Body of pancreas (tissue), 4 donors: ENCODE measurements around the gene ZNF516. TPM values are rescaled to one million over a fixed set of nuclear protein-coding genes. Genes with fewer than 3 reads are reported as not detected.

Experiments used
- ATAC-seq: fragments of 150-250 bp; one replicate; pipeline ENCODE4 v1.9.1; 2016
- DNase-seq, 4 donors: peaks; one replicate each; pipeline ENCODE4 v3.0.0-alpha.2; 2019
- H3K27ac ChIP-seq, 4 donors: fragments of 200-600 bp; sonication (generic); 1 replicate in 3 of 4; 2 replicates in 1 of 4; pipeline versions ENCODE4 v1.5.1 to v1.6.1; 2016 to 2019; ENCODE audit warnings: mild to moderate bottlenecking in 1 of 4, mixed read lengths in 1 of 4, moderate library complexity in 1 of 4
- H3K27me3 ChIP-seq, 2 donors: fragments of 200-600 bp; sonication (generic); one replicate each; pipeline ENCODE4 v1.6.0; 2016; ENCODE audit warnings: mild to moderate bottlenecking in 1 of 2
- H3K36me3 ChIP-seq, 2 donors: fragments of 200-600 bp; sonication (generic); replicated peaks in 1 of 2; 2 replicates each; pipeline ENCODE4 v1.5.1; 2016; ENCODE audit warnings: low read depth in 2 of 2; ENCODE audit not compliant: insufficient read depth in 1 of 2
- H3K4me1 ChIP-seq: fragments of 200-600 bp; sonication (generic); one replicate; pipeline ENCODE4 v1.6.0; 2016
- H3K4me3 ChIP-seq, 2 donors: fragments of 200-600 bp; sonication (generic); 1 replicate in 1 of 2; 2 replicates in 1 of 2; pipeline ENCODE4 v1.5.1; 2016 to 2019
- H3K9me3 ChIP-seq, 3 donors: fragments of 200-600 bp; sonication (generic); 1 replicate in 2 of 3; 2 replicates in 1 of 3; pipeline ENCODE4 v1.5.1; 2016
- POLR2A ChIP-seq, 3 donors: fragments of 450-650 bp; IDR thresholded peaks; one replicate each; pipeline ENCODE4 v1.6.1; 2016; ENCODE audit warnings: antibody characterized with exemption in 3 of 3, mild to moderate bottlenecking in 2 of 3
- WGBS, 2 donors: methylation state at CpG; one replicate each; pipeline ENCODE4 v1.1.5; 2017; 5-methylcytosine and 5-hydroxymethylcytosine counted together
- intact Hi-C: fragments of 100-400 bp; cut with DNase I; formaldehyde crosslinking; loops from one replicate; pipeline ENCODE4 v1.15.1; 2023
- total RNA-seq, 2 donors: library from RNA; depleted of rRNA; stranded (reverse); fragments of >200 nt; gene quantifications; one replicate each; pipeline ENCODE4 v1.1.0, GENCODE V29; 2016
- TF ChIP-seq, protein P1 (sequence below), 7 experiments: fragments of 450-650 bp in 4 of 7; fragments of 200-600 bp in 3 of 7; sonication (generic) in 3 of 7; IDR thresholded peaks; one replicate each; pipeline ENCODE4 v1.5.1; 2016 to 2019; ENCODE audit warnings: antibody characterized with exemption in 7 of 7

Gene ZNF516
- total RNA-seq, 2 donors from 2014 or later, result 13.5 to 16.5 TPM

DNA sequence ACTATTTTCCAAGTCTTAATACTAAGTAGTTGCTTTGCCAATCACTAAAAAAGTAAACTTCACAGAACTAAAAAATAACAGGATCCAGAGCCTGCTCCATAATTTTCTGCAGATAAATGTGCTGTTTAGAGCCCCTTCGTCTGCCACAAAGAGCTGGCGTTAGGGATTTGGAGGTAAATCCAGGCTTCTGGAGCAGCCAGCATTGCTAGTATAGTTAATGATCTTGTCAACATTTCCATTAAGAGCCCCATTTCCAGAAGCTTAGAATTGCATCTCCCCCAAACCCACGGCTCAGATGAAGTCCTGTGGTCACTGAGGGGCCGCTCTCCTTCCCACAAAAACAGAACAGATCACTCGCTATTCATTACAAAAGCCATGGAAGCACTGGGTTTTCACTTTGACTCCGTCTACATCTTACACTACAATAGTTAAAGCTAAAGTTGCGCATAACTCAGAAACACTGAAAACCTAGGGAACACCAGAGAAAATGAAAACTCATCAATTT lies 41.9 kb downstream of the ZNF516 start:
- intact Hi-C loops, result no loop called here
- no peaks in the 10 kb centered on the region for H3K27me3 ChIP-seq
- H3K27ac ChIP-seq, result no peak overlapping the region
- H3K9me3 ChIP-seq, result no peaks in the 10 kb centered on the region
- TF ChIP-seq, protein P1, sequence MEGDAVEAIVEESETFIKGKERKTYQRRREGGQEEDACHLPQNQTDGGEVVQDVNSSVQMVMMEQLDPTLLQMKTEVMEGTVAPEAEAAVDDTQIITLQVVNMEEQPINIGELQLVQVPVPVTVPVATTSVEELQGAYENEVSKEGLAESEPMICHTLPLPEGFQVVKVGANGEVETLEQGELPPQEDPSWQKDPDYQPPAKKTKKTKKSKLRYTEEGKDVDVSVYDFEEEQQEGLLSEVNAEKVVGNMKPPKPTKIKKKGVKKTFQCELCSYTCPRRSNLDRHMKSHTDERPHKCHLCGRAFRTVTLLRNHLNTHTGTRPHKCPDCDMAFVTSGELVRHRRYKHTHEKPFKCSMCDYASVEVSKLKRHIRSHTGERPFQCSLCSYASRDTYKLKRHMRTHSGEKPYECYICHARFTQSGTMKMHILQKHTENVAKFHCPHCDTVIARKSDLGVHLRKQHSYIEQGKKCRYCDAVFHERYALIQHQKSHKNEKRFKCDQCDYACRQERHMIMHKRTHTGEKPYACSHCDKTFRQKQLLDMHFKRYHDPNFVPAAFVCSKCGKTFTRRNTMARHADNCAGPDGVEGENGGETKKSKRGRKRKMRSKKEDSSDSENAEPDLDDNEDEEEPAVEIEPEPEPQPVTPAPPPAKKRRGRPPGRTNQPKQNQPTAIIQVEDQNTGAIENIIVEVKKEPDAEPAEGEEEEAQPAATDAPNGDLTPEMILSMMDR (IDR thresholded peaks at IDR 0.05), result no peak
- no peak for TF ChIP-seq POLR2A (IDR thresholded peaks at IDR 0.05)
- DNase-seq (no peak), ATAC-seq (no peak)
- WGBS, 2 donors, result 84 to 93% methylated on average over 7 of the region's 7 CpGs
- peaks cover 48% of the 10 kb centered on the region for H3K4me1 ChIP-seq
- no peaks in the 10 kb centered on the region for H3K36me3 ChIP-seq
- H3K4me3 ChIP-seq, result no peak overlapping the region

DNA sequence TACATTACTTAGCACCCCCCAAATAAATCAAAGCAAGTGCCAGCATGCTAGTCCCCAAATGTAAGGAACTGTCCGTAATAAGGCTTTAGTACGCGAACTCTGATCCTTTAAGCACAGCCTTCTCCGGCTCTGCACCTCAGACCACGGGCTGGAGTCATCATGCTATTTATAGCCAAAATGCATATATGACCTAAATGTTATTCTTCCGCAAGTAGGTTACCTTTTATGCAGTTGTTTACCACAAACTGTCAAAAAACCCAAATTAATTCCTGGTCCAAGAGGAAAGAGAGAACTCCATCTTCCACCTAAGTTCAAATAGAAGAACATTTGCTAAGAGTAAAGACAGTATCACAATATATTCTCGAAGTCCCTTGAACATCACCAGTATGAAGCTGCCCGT lies 42.7 kb downstream of the ZNF516 start:
- DNase-seq, result peak in 2 of 4 donors; percentile 3 to 4
- peak overlapping the region in 1 of 4 donors; percentile 74 for H3K27ac ChIP-seq
- H3K4me3 ChIP-seq, result no peak overlapping the region
- intact Hi-C loops, result no loop called here
- ATAC-seq, result no peak
- TF ChIP-seq POLR2A (IDR thresholded peaks at IDR 0.05), result no peak
- TF ChIP-seq, protein P1 (IDR thresholded peaks at IDR 0.05), result no peak
- H3K27me3 ChIP-seq, result no peaks in the 10 kb centered on the region
- WGBS, 2 donors, result 76 to 91% methylated on average over 8 of the region's 8 CpGs
- H3K36me3 ChIP-seq, result no peaks in the 10 kb centered on the region
- no peaks in the 10 kb centered on the region for H3K9me3 ChIP-seq
- peaks cover 48% of the 10 kb centered on the region for H3K4me1 ChIP-seq

DNA sequence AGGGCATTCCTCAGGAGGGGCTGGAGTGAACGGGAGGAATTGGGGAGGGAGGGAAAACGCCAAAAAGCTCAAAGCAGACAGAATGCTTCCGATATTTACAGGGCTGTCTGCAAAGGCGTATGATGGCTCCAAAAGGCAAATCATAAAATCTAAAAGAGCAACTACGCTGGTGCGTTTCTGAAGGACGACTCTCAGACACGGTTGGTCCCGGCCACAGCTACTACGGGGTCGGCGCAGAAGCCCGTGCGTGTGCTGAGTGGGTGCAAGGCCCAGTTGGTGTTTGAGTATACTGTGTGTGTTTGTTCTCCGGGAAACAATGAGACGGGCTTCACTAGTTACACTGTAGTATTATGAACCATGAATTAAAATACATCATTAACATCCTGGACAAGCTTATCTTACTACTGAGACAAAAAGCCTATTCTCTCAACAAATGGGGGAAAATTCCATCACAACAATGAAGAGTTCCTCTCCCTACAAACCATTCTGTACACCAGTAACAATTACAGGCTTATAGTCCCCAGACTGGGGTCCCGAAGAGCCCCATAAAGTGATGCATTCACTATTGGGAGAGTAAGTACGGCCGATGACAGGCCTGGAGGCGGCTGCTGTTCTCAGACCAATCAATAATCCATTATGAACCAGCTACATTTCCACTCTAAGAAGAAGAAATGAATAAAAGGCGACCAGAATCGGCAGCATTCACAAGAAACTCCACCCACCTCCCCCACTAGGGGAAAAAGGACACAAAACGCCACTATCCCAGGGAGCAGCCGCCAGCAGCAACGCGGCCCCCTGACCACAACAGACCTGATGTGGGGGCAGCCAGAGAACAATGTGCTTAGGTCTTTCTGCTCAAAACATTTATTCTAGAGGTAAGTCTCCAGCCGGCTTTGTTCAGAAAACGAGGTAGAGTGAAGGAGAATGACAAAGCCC lies 43.4 kb downstream of the ZNF516 start:
- ATAC-seq, result peak; percentile 51
- no peak overlapping the region for H3K4me3 ChIP-seq
- DNase-seq, result peak in 1 of 4 donors; percentile 2
- H3K9me3 ChIP-seq, result no peaks in the 10 kb centered on the region
- peaks cover 48% of the 10 kb centered on the region for H3K4me1 ChIP-seq
- no peaks in the 10 kb centered on the region for H3K36me3 ChIP-seq
- peak overlapping the region; percentile 27 to 80 (median 75) for H3K27ac ChIP-seq
- 56 to 63% methylated on average over 28 of the region's 28 CpGs for WGBS, 2 donors
- no peaks in the 10 kb centered on the region for H3K27me3 ChIP-seq
- TF ChIP-seq, protein P1 (IDR thresholded peaks at IDR 0.05), result no peak
- peak in 1 of 3 donors; percentile 13 for TF ChIP-seq POLR2A (IDR thresholded peaks at IDR 0.05)
- intact Hi-C loops, result no loop called here

DNA sequence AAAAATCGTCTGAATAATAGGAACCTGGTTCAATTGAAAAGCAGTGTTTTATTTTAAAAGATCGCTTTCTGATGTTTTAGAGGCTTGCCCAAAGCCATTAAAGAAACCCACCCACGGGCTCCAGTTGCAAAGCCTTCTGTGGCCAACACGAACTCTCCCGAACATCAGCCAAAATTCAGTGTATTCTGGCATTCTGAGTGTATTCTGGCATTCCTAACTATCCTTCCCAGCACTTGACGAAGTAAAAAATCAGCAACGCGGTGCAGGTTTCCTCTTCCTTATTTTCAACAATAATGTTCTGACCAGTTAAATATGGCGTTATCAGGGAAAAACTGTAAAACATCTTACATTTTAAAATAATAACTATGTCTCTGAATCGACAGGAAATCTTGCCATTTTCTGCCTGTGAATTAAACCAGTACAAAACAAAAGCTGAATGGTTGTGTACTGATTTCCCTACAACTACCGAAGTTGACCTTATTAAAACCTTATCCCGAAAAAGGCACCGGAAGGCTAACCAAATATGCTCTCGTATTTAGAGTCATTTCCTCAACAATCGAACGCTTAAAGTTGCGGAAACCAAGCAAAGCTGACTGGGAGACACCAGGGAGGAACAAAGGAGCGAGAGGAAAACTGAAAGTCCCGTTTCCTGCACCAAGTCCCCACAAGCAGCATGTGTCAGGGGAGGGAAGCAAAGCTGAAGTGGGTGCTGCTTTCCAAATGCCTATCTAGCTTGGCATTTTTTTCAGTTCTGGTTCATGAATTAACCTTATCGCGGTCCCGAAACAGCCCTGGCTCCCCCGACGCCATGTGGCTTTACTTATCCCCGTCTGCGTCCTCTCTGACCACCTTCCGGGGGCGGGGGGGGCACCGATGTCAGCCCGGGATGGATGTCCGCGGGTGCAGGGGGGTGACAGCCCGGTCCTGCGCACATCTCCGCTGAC lies 44.3 kb downstream of the ZNF516 start:
- no peaks in the 10 kb centered on the region for H3K36me3 ChIP-seq
- no peak overlapping the region for H3K4me3 ChIP-seq
- intact Hi-C loops, result no loop called here
- peaks cover 55% of the 10 kb centered on the region for H3K4me1 ChIP-seq
- ATAC-seq (peak; percentile 54), DNase-seq (peak in 2 of 4 donors; percentile 7 to 32)
- TF ChIP-seq, protein P1 (IDR thresholded peaks at IDR 0.05), result no peak
- TF ChIP-seq POLR2A (IDR thresholded peaks at IDR 0.05), result peak in 2 of 3 donors; percentile 33 to 40
- H3K27me3 ChIP-seq, result no peaks in the 10 kb centered on the region
- 30 to 55% methylated on average over 35 of the region's 35 CpGs for WGBS, 2 donors
- peak overlapping the region; percentile 27 to 80 (median 75) for H3K27ac ChIP-seq
- no peaks in the 10 kb centered on the region for H3K9me3 ChIP-seq
